A673 (cell line): ENCODE data around the gene NEGR1. TPM values are rescaled to one million over a fixed set of nuclear protein-coding genes. Genes with fewer than 3 reads are reported as not detected.

Source experiments
- BruUV-seq: library from RNA; stranded (reverse); fragments of 400-500 nt; replicated peaks from 2 replicates; lab custom pipeline; 2021; lab: Mats Ljungman, UMichigan
- CTCF ChIA-PET: fragments of 300-600 bp; sonication (Branson Sonifier 250); formaldehyde crosslinking; loops from one replicate; lab custom pipeline; 2022; ENCODE audit warnings: antibody characterized with exemption; lab: Charles Lee
- POLR2A ChIA-PET: fragments of 300-600 bp; sonication (Branson Sonifier 250); formaldehyde crosslinking; loops from one replicate; lab custom pipeline; 2022; ENCODE audit warnings: antibody characterized with exemption; ENCODE audit not compliant: low non-redundant PET; lab: Charles Lee
- DNase-seq: peaks from one replicate; pipeline ENCODE4 v3.0.0-alpha.2; 2015; ENCODE audit warnings: low spot score
- H3K27ac ChIP-seq: fragments of 200-600 bp; sonication (generic); 2 replicates; pipeline ENCODE4 v1.5.1; 2016; ENCODE audit warnings: mixed run types, low read depth, mild to moderate bottlenecking, mixed read lengths, antibody characterized with exemption, low read length; ENCODE audit not compliant: poor library complexity, severe bottlenecking
- H3K27me3 ChIP-seq: fragments of 200-600 bp; sonication (generic); replicated peaks from 2 replicates; pipeline ENCODE4 v1.6.1; 2017; ENCODE audit warnings: mixed run types, low read depth, mild to moderate bottlenecking, mixed read lengths, antibody characterized with exemption, low read length; ENCODE audit not compliant: insufficient read depth, poor library complexity
- H3K36me3 ChIP-seq: fragments of 200-600 bp; sonication (generic); 2 replicates; pipeline ENCODE4 v1.6.1; 2016; ENCODE audit warnings: mixed run types, mild to moderate bottlenecking, mixed read lengths, antibody characterized with exemption, low read length; ENCODE audit not compliant: insufficient read depth, poor library complexity, severe bottlenecking
- H3K4me1 ChIP-seq: fragments of 200-600 bp; sonication (generic); 2 replicates; pipeline ENCODE4 v1.6.1; 2017; ENCODE audit warnings: mixed run types, mild to moderate bottlenecking, mixed read lengths, antibody characterized with exemption, low read length; ENCODE audit not compliant: insufficient read depth, poor library complexity, severe bottlenecking
- H3K4me3 ChIP-seq: fragments of 200-600 bp; sonication (generic); 2 replicates; pipeline ENCODE4 v1.5.1; 2016; ENCODE audit warnings: low read depth, mixed run types, mild to moderate bottlenecking, mixed read lengths, low read length; ENCODE audit not compliant: poor library complexity, severe bottlenecking
- H3K9me3 ChIP-seq: fragments of 200-600 bp; sonication (generic); 2 replicates; pipeline ENCODE4 v1.6.1; 2016; ENCODE audit warnings: mixed run types, low read depth, mild to moderate bottlenecking, mixed read lengths, antibody characterized with exemption, low read length; ENCODE audit not compliant: poor library complexity, severe bottlenecking
- CTCF ChIP-seq: fragments of 300-800, 200-600 bp; sonication (generic); conservative IDR thresholded peaks from 2 replicates; pipeline ENCODE4 v1.5.1; 2017; ENCODE audit warnings: low read depth, mild to moderate bottlenecking, antibody characterized with exemption, low read length, moderate library complexity, mixed read lengths
- EZH2 ChIP-seq: fragments of 200-600 bp; sonication (generic); IDR thresholded peaks from 2 replicates; pipeline ENCODE4 v1.6.1; 2017; ENCODE audit warnings: borderline replicate concordance, low read depth, mild to moderate bottlenecking, mixed read lengths, antibody characterized with exemption, low read length; ENCODE audit not compliant: poor library complexity, severe bottlenecking
- intact Hi-C: fragments of 100-400 bp; cut with micrococcal nuclease; formaldehyde crosslinking; loops from one replicate; pipeline ENCODE4 v1.10.0; 2022; ENCODE audit not compliant: unreplicated experiment
- total RNA-seq: library from RNA; stranded (reverse); gene quantifications from 2 replicates; pipeline ENCODE4 v1.2.3, GENCODE V29; 2021

NEGR1 gene
- total RNA-seq, 1 experiment from 2014 or later: 7.6 TPM

- no peak for TF ChIP-seq CTCF
- TF ChIP-seq EZH2: no peak
- CTCF ChIA-PET: no interaction called here
- POLR2A ChIA-PET: no interaction called here
Observed at GRCh38 chr1:71640116-71640515, 642.2 kb downstream of the NEGR1 start.

GRCh38 chr1:71638081-71638766, 644.1 kb downstream of the NEGR1 start:
- H3K27me3 ChIP-seq: no peaks in the 10 kb centered on the region
- H3K4me1 ChIP-seq: no peaks in the 10 kb centered on the region
- peak; percentile 2 for DNase-seq
- intact Hi-C loops: no loop called here
- H3K9me3 ChIP-seq: no peaks in the 10 kb centered on the region
- no TSS peak for BruUV-seq
- TF ChIP-seq EZH2 (no peak), CTCF (no peak)
- CTCF ChIA-PET: no interaction called here
- H3K27ac ChIP-seq: no peak overlapping the region
- no peak overlapping the region for H3K4me3 ChIP-seq
- POLR2A ChIA-PET: no interaction called here
- H3K36me3 ChIP-seq: no peaks in the 10 kb centered on the region

More at GRCh38 chr1:71640116-71640515, 642.2 kb downstream of the NEGR1 start:
- no peak overlapping the region for H3K27ac ChIP-seq
- no peaks in the 10 kb centered on the region for H3K27me3 ChIP-seq
- H3K4me1 ChIP-seq: no peaks in the 10 kb centered on the region
- intact Hi-C loops: no loop called here
- BruUV-seq: no TSS peak
- DNase-seq: no peak
- no peak overlapping the region for H3K4me3 ChIP-seq
- no peaks in the 10 kb centered on the region for H3K36me3 ChIP-seq
- H3K9me3 ChIP-seq: no peaks in the 10 kb centered on the region

- Histone ChIP-seq H3K27me3 (no peaks in the 10 kb centered on the region), H3K27ac (no peak overlapping the region), H3K4me1 (no peaks in the 10 kb centered on the region), H3K36me3 (no peaks in the 10 kb centered on the region), H3K9me3 (no peaks in the 10 kb centered on the region), H3K4me3 (no peak overlapping the region)
- BruUV-seq: no TSS peak
- POLR2A ChIA-PET: no interaction called here
- CTCF ChIA-PET: no interaction called here
- DNase-seq: no peak
- TF ChIP-seq EZH2 (no peak), CTCF (no peak)
- intact Hi-C loops: no loop called here
Observed at GRCh38 chr1:71635568-71635967, 646.8 kb downstream of the NEGR1 start.
